GM18519 (cell line): ENCODE results near the gene CLRN1.

Experiments
- ATAC-seq: cut with Tn5 transposase; IDR thresholded peaks from one replicate; pipeline ENCODE4 v1.9.1; 2021; ENCODE audit warnings: mild to moderate bottlenecking, moderate library complexity; ENCODE audit not compliant: unreplicated experiment, low FRiP score

The CLRN1 gene

DNA sequence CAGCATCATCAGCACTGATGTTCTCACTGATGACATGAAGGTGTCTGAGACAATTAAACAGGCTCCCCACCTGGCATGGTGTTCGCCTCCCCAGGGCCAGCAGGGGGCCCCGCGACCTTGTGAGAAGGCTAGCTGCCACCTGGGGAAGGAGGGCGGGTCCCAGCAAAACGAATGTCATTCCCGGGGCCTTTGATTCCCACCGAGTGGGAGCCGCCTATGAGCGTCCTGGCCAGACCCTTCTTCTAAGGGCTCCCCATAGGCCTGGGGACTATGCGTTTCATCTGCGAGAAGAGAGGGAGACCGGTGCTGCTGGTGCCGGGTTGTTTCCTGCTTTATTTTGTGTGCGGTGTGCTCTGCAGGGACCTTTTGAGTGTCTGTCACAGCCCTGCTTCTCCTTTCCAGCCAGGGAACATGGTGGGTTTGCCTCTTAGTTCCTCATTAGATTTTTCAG, 46.8 kb downstream of the CLRN1 start:
- peak; percentile 89 for ATAC-seq

DNA sequence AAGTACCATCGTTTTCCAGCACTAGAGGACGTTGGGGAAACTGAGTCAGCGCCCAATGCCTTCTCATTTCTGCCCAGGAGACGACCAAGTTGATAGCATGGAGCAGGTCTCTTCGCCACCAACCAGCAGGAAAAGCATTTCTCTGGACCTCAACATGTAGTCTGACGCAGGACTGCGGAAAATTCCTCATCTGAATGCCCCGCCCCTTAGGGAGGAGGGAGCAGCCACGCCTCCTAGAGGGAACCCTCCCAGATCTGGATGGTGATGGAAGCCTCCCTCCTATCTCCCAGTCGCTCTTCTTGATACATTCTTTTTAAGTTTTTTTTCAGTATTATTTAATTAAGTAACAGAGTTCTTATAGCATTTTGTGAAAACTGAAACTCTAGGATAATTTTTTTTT, 49.9 kb downstream of the CLRN1 start:
- no peak for ATAC-seq

DNA sequence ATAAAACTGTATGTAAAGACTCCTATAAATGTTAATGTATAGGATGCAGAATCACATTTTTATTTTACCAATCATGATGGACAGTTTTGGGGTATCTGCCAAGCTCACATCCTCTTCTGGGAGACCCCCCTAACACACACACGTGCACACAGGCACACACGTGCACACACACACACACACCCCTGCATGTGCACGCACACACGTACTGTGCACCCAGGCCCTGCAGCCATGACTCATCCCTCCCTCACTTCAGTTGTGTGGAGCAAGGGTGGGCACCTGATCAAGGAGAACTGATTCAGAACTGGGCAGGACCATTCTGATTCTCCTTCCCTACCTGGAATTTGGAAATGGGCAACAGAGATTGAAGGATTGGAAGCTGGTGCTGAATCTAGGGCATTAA, 51.3 kb downstream of the CLRN1 start:
- ATAC-seq = no peak

DNA sequence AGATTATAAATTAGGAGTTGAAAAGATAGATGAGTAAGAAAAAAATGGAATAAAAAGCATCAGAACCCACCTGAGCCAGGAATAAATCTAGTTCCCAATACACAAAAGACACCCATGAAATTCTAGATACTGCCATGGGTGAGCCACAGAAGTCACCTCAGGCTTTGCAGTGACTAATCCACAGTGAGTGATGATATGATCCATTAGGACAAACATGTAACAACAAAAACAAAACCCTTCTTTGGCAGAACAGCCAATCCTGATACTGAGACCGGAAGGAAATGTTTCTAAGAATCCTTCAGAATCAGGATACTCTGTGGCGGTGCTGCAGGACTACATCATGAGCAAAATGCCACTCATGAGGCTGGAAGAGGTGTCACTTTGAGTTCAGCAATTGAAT, 52.3 kb downstream of the CLRN1 start:
- ATAC-seq = no peak

DNA sequence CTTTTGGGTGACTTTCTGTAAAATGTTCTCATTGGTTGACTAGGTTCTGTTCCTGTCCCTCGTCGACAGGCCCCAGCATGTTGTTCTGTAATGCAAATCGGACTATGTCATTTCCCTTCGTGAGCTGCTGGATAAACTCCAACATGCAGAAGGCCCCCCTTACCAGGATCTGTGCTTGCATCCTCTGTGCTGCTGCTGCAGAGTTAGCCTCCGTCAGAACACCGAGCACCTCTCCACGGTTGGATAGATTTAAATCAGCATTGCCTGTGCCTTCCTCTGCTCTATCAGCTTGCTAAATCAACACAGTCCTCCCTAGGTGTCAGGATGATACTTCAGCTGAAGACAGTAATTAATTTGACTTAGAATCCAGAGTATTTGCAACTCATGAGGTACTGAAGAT, 54.6 kb downstream of the CLRN1 start:
- no peak for ATAC-seq

DNA sequence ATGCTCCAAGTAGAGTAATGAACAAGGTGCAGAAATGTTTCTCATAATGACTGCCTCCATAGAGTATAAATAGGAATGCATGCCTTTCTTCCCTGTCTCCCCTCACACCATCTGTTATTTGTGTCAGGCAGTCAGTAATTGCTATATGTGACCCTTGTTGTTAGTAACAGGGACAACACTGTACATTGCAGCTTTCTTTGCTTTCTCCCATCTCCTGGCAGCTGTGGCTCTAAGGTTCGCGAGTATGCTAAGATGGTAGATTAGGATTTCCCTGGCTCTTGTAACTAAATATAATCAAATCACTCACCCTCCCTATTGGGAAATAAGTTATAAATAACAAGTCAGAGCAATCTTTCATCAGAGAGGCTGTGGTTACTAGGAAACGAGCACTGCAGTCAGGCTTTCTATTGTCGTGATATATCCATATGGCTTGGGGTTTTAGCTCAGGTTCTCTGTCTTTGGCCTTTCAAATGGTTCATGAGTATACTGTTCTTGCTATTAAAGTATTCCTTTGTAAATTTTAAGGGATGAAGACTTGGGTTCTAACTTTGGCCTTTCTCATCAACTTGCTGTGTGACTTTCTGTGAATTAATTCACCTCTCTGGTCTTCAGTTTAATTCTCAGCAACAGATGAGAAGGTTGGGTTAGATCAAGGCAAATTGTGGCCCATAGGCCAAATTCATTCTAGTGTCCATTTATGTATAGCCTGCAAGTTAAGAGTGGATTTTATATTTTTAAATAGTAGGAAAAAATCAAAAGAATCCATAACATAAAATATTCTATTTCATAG, 59.2 kb downstream of the CLRN1 start:
- no peak for ATAC-seq

DNA sequence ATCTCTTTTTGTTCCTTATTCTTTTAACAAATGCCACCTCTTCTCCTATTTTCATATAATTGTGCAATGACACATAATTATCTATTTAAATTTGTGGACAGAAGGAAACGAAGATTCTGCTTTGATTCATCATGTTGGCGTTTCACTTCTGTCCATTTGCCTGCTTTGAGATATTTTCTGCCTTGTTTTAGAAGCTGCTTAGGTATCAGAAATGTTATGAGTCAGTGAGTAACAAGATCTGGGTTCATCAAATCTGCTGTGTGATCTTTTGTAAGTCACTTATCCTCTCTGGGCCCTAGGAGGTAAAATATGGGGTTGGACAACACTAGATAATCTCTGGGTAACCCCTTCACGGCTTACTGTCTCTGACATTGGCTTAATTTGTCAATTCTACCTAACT, 60.0 kb downstream of the CLRN1 start:
- ATAC-seq = peak; percentile 74

DNA sequence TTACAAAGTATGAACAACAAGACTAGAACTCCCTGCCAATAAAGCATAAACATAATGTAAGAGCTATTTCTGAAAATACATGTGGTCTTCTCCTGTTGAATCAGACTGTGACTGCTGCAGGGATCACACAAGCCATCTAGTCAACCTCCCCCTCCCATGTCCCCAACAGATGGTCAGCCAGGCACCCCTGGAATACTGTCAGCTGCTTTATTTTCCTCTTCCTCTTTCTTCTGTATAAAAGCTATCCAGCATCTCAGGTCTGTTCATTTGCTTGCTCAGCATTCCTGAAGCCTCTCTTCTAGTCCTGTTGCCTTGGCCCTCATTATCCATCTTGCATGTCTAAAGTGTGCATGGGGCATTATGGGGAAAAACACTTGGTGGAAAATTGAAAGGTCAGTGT, 60.8 kb downstream of the CLRN1 start:
- ATAC-seq = no peak

DNA sequence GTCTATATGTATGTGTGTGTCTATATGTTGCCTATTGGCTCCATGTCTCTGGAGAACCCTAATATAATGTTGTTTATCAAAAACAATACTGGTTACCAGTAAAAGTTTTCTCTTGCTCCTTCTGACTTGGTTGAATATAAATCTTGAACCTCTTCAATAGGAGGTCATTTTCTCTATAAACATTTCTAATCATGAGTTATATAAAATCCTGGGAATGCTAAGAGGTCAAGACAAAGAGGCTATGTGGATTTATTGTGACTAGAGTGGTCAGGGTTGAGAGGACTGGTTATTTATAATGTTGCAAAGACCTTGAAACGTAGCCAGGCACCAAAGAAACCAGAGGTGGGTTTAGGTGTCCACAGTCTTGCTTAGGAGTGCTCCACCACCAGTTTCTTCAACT, 66.1 kb downstream of the CLRN1 start:
- ATAC-seq = no peak

DNA sequence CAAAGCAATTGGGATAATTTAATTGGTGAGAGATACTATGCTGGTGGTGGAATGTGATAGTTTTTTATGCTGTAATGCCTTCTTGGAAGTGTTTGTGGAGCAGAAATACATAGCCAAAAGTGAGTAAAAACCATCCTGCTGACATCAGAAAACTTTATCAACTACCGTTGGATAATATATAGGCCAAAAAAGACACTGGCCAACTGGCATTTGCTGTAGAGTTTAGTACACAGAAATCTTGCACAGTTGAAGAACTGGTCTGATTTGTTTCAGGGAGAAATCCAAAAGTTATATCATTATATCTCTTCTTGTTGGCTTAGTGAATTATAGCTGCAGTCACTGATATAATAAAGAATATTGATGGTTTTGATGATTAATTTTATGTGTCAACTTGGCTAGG, 66.8 kb downstream of the CLRN1 start:
- no peak for ATAC-seq

DNA sequence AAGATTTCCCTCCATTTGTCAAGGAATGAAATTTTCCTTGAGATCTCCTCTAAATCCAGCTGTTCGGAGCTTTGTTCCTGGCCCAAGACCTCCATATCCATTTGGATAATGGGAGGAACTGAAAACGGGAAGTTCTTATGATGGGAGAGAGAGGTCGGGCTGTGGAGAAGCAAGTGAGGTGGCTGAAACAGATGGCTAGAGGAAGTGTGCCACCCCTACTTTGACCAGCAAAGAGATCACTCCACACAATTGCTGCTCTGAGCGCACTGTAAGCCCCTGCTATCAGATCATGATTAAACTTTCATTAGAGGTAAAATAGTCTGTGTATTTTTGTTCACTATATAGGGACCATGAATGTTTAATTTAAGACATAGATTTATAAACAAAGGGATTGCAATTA, 67.2 kb downstream of the CLRN1 start, which contains the start of gene MINDY4B:
Gene MINDY4B (minus strand): TSS at position 101 of the 400 bp plus-strand sequence. CDS start 0 bp downstream, at position 101.
- no peak for ATAC-seq

DNA sequence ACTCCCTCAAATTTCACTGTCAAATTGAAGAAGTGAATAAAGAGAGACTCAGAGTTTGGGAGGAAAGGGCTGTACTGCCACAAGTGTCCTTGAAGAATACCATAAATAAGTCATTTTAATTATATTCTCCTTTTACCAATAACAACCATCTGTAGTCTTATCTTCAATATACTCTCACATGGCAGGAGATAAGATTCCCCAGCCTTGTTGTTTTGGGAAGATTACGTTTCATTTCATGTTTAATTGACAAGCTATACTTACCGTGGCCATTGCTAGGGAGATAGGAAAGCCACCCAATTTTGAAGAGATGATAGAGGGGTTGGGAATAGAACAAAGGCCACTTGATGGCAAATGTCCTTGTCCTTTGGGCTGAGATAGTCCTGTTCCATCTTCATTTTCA, 69.5 kb downstream of the CLRN1 start:
- ATAC-seq = no peak

DNA sequence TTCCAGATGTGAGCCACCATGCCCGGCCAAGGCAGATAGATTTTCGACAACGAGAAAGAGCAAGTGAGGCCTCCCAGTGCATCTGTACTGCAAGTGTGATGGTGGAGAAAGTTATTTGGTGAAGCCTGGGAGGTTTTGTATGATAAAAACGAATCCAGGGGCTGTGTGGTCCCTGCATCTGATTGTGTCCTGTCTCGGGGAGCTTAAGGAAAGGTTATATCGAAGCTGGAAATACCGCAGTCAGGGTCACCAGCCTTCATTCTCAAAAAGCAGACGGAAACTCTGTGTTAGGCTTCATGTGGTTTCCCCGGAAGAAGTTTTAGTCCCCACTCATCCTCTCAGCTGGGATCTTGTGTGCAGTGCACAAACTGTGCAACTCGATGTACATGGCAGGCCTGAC, 70.7 kb downstream of the CLRN1 start:
- ATAC-seq = no peak

DNA sequence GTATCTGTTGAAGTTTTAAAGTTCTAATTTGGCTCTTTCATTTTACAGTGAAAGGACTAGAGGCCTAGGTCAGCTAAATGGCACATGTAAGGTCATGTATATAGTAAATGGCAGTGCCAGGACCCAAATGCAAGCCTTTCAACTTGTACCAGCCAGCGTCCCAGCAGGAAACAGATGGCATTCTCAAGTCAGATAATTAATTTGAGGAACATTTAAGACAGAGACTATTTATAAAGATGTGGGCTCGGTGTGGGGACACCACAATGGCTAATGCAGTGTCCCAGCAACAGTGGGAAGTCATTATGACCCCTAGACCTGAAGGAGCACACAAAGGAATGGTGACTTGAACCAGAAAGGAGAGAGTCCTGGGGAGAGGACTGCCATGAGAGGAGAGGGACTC, 73.4 kb downstream of the CLRN1 start:
- ATAC-seq = no peak

DNA sequence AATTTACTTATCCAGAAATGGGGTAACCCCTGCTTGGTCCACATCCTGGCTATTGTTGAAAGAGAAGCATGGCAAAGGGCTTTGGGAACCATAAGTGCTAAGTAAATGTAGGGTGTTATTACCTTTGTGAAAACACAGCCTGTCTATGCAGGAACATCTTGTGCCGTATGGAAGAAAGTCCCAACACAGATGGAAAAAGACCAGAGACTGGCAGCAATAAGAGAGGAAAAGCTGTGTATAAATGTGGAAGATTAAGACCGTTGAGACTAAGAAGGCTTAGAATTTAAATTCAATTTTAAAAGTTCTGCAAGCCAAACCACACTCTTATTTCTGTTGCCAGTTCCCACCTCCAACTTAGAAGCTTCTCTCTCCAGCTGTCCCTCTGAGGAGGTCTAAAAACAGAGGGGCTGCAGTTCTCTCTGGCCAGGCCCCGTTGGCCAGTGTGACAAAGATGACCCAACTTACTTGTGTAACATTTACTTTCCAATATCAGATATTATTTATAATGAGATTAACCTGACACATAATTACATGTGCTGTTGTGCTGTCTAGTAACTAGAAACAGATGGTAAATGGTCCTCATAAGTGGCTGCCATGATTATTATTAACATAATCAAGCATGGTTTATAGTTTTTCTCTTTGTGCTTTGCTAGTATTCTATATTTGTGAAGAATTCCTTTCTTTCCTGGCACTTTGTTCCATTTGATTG, 74.3 kb downstream of the CLRN1 start:
- no peak for ATAC-seq

DNA sequence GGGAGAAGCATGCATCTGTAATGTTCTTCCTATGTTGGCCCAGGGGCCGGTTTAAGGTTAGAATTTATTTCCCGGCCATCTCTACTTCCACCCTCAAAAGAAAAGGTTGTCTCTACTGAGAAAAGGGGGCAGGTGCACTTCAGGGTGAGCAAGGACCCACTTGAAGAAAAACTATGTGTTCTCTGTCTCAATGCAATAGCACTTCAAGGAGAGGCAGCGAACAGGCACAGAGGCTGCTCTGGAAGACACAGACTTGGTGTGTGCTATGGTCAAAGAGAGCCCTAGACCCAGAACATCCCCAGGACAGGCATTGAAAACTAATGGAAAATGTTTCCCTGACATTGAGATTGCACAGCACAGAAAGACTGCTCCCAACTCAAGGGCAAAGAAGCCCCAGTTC, 74.9 kb downstream of the CLRN1 start:
- no peak for ATAC-seq

DNA sequence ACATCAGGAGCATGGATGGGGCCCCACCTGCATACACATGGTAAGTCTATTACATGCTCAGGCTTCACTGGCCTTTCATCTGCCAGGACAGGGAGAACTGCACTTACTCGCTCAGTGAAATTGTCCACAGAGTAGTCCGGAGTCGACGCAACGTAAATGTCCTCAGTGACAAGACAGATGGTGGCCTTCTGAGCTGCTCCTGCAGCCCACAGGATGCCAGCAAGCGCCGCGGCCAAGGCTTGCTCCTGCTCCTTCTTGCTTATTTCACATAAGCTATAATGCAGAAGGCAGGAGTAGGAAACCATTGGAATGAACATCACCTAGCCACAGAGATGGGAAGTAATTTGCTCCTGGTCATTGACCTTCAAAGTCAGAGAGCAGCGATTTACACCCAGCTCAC, 81.7 kb downstream of the CLRN1 start:
- ATAC-seq = no peak

DNA sequence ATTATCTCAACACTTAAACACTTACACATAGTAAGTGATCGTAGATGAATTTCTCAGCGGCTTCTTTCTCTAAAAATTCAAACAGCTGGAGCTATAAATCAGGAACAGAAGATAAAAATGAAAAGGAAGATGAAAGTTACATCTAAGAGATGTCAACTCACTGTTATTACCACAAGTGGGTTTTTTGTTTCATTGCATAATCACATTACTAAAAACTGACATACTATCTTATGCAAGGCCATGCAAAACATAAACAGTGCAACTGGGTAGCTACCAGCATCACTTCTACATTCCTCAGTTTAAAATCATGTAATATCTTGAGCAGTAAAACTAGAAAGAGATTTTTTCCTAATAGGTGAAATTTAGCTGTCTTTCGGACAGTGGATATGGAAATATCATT, 82.2 kb downstream of the CLRN1 start:
- ATAC-seq = no peak

DNA sequence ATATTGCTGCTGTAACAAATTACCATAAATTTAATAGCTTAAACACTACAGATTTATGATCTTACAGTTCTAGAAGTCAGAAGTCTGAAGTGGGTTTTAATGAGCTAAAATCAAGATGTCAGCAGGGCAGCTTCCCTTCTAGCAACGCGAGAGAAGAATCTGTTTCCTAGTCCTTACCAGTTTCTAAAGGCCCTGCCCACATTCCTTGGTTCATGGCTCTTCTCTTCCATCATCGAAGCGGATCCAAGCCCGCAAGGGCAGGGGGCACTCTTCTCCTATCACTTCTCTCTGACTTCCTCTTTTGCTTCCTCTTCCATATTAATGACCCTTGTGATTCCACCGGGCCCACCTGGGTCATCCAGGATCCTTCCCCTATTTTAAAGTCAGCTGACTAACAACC, 83.4 kb downstream of the CLRN1 start:
- no peak for ATAC-seq

DNA sequence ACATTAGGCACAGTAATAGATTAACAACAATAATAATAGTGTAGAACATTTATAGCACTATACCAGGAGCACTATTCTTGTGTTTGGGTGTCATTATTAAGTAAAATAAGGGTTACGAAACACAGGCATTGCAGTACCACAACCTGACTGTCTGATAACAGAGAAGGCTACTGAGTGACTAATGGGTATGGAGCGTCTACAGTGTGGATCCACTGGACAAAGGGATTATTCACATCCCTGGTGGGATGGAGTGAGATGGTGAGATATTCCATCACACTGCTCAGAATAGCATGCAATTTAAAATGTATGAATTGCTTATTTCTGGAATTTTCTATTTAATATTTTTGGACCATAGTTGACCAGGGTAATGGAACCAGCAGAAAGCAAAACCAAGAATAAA, 85.5 kb downstream of the CLRN1 start:
- no peak for ATAC-seq

DNA sequence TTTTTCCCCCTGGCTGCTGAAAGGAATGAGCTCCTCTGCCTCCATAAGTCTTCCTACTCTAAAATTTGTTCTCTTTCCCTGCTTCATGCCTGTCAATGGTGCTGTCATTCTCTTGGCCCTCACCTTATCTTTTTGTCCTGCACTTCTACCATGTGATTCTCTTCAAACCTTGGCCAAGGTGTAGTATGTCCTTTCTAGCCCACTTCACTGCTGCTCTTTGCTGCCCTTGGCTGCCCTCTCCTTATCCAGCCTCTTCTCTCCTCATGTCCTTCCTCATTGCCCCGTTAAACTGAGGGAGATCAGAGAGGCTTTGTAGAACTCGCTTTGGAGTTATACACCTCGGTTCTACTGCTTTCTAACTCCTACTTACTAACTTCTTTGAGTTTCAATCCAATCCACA, 87.0 kb downstream of the CLRN1 start:
- ATAC-seq = no peak

DNA sequence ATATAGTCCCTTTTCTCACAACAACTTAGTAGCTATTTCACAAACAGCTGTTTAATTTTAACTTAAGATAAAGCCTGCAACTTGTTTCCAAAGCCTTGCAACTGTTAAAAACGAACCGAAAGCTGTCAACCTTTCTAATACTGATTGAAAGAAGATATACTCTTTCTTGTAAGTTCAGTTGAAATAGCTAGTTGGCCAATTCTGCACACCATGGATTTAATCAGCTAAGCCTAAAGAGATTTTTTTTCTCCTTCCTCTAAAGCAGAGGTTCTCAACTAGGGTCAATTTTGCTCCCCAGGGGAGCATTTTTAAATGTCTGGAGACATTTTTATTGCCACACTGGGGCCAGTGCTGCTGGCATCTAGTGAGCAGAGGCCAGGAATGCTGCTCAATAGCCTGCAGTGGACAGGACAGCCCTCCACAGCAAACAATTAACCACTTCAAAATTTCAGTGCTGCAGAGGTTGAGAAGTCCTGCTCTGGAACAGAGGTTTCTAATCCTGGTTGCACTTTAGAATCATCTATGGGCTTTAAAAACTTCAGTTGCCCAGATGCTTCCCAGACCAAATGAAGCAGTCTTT, 93.4 kb downstream of the CLRN1 start:
- ATAC-seq = no peak
